HepG2 (cell line): ENCODE results near the gene TEAD1. TPM values are rescaled to one million over a fixed set of nuclear protein-coding genes. Genes with fewer than 3 reads are reported as not detected.
A peak's percentile ranks its signal among the peaks of the same experiment; 100 is the strongest.

Source experiments
- ATF1 ChIP-seq: IDR thresholded peaks from 2 replicates; pipeline ENCODE4 v1.6.1; 2016; ENCODE audit warnings: mild to moderate bottlenecking, control low read depth
- ELK4 ChIP-seq: sonication (generic); formaldehyde crosslinking; IDR thresholded peaks from 2 replicates; pipeline ENCODE4 v1.9.0; 2021; ENCODE audit warnings: missing genetic modification reagents, borderline replicate concordance
- EP300 ChIP-seq, 3 experiments: sonication (generic) in 1 of 3; formaldehyde crosslinking in 1 of 3; IDR thresholded peaks; 2 replicates each; pipeline versions ENCODE4 v1.5.1 to v1.6.1; 2011 to 2020; ENCODE audit warnings: low read depth in 2 of 3, low read length in 2 of 3, borderline replicate concordance in 1 of 3, improper control_type of control experiment in 1 of 3, mild to moderate bottlenecking in 1 of 3, missing genetic modification reagents in 1 of 3, moderate library complexity in 1 of 3
- HOXD1 ChIP-seq: sonication (generic); formaldehyde crosslinking; IDR thresholded peaks from 2 replicates; pipeline ENCODE4 v1.5.0; 2020; ENCODE audit warnings: missing genetic modification reagents
- KMT2A ChIP-seq: sonication (generic); formaldehyde crosslinking; IDR thresholded peaks from 2 replicates; pipeline ENCODE4 v1.4.0; 2020; ENCODE audit warnings: missing genetic modification reagents
- MBNL3 ChIP-seq: fragments of 250-450 bp; sonication (Bioruptor Pico); conservative IDR thresholded peaks from 2 replicates; pipeline ENCODE4 v1.8.0; 2022; ENCODE audit warnings: mild to moderate bottlenecking, inconsistent platforms
- MTERF4 ChIP-seq: sonication (generic); formaldehyde crosslinking; IDR thresholded peaks from 2 replicates; pipeline ENCODE4 v1.8.0; 2023; ENCODE audit warnings: mild to moderate bottlenecking, missing genetic modification reagents
- MXI1 ChIP-seq: IDR thresholded peaks from 3 replicates; pipeline ENCODE4 v1.6.1; 2012; ENCODE audit warnings: low read depth, low read length, inconsistent platforms, borderline replicate concordance
- NR1H2 ChIP-seq: sonication (generic); formaldehyde crosslinking; IDR thresholded peaks from 2 replicates; pipeline ENCODE4 v1.8.1; 2022; ENCODE audit warnings: low read depth, missing genetic modification reagents, borderline replicate concordance
- RBM22 ChIP-seq: fragments of 200-400 bp; formaldehyde crosslinking; optimal IDR thresholded peaks from 2 replicates; pipeline ENCODE3; 2017; ENCODE audit warnings: mild to moderate bottlenecking, low read length, moderate library complexity
- RERE ChIP-seq: IDR thresholded peaks from 2 replicates; pipeline ENCODE4 v1.6.1; 2016; ENCODE audit warnings: low read depth, missing genetic modification reagents, missing compliant biosample characterization
- SALL1 ChIP-seq: sonication (generic); formaldehyde crosslinking; IDR thresholded peaks from 2 replicates; pipeline ENCODE4 v1.8.0; 2022; ENCODE audit warnings: mild to moderate bottlenecking, missing genetic modification reagents
- SIN3B ChIP-seq: fragments of 150-350 bp; IDR thresholded peaks from 2 replicates; pipeline ENCODE4 v1.6.1; 2014; ENCODE audit warnings: low read length
- WIZ ChIP-seq: sonication (generic); formaldehyde crosslinking; IDR thresholded peaks from 2 replicates; pipeline ENCODE4 v1.5.1; 2020; ENCODE audit warnings: mild to moderate bottlenecking, missing genetic modification reagents
- ZNF354B ChIP-seq: sonication (generic); formaldehyde crosslinking; IDR thresholded peaks from 2 replicates; pipeline ENCODE4 v1.8.0; 2022; ENCODE audit warnings: mild to moderate bottlenecking, missing genetic modification reagents
- ZNF441 ChIP-seq: sonication (generic); formaldehyde crosslinking; IDR thresholded peaks from 2 replicates; pipeline ENCODE4 v1.7.0; 2021; ENCODE audit warnings: missing genetic modification reagents, borderline replicate concordance
- ZNF556 ChIP-seq: sonication (generic); formaldehyde crosslinking; IDR thresholded peaks from 2 replicates; pipeline ENCODE4 v1.4.0; 2020; ENCODE audit warnings: mild to moderate bottlenecking, missing genetic modification reagents, borderline replicate concordance
- ZNF577 ChIP-seq: sonication (generic); formaldehyde crosslinking; IDR thresholded peaks from 2 replicates; pipeline ENCODE4 v1.4.0; 2020; ENCODE audit warnings: mild to moderate bottlenecking, low read depth, missing genetic modification reagents, borderline replicate concordance
- ZNF644 ChIP-seq: IDR thresholded peaks from 2 replicates; pipeline ENCODE4 v1.6.1; 2016; ENCODE audit warnings: low read depth
- ZNF839 ChIP-seq: sonication (generic); formaldehyde crosslinking; IDR thresholded peaks from 2 replicates; pipeline ENCODE4 v1.4.0; 2020; ENCODE audit warnings: missing genetic modification reagents, mild to moderate bottlenecking, borderline replicate concordance
- ZNF850 ChIP-seq: sonication (generic); formaldehyde crosslinking; conservative IDR thresholded peaks from 2 replicates; pipeline ENCODE4 v1.9.0; 2021; ENCODE audit warnings: mild to moderate bottlenecking, missing genetic modification reagents
- ZNF878 ChIP-seq: sonication (generic); formaldehyde crosslinking; IDR thresholded peaks from 2 replicates; pipeline ENCODE4 v1.8.1; 2023; ENCODE audit warnings: mild to moderate bottlenecking, missing genetic modification reagents, moderate library complexity
- ZSCAN12 ChIP-seq: sonication (generic); formaldehyde crosslinking; IDR thresholded peaks from 2 replicates; pipeline ENCODE4 v1.9.0; 2021; ENCODE audit warnings: mild to moderate bottlenecking, missing genetic modification reagents
- polyA plus RNA-seq, 8 experiments: library from polyadenylated mRNA; depleted of rRNA in 3 of 8; stranded (reverse) in 7 of 8; unstranded in 1 of 8; fragments of >200 nt; fragmentation: Illumina TruSeq in 4 of 8; extraction: Trizol in 4 of 8; gene quantifications; 2 replicates each; pipeline versions ENCODE4 v1.2.1 to v1.2.3, GENCODE V29; 2011 to 2016; ENCODE audit warnings: low read depth in 4 of 8, missing spikeins in 1 of 8, mixed read lengths in 1 of 8; ENCODE audit not compliant: insufficient read depth in 1 of 8
- total RNA-seq, 5 experiments: library from RNA; depleted of rRNA; stranded (reverse); fragments of >200 nt; fragmentation: Illumina TruSeq; extraction: Trizol; gene quantifications; 2 replicates each; pipeline ENCODE4 v1.2.3, GENCODE V29; 2016; ENCODE audit warnings: low read depth in 1 of 5

Gene TEAD1
- total and polyA plus RNA-seq, 2 of the 13 experiments (the other 11 are each of a cell fraction or from before 2014, with no cell fraction given), result 20.1 to 30.5 TPM

- no peak for TF ChIP-seq ELK4 (CRISPR knock-in tag)
- no peak for TF ChIP-seq RBM22
- TF ChIP-seq EP300 (IDR thresholded peaks at IDR 0.05; ENCODE audit: low read depth in 2 of 2, low read length in 2 of 2), result no peak
- no peak for TF ChIP-seq EP300 (CRISPR knock-in tag; IDR thresholded peaks at IDR 0.05; ENCODE audit: borderline replicate concordance)
- no peak for TF ChIP-seq NR1H2
- TF ChIP-seq ZNF577 (CRISPR knock-in tag), result no peak
- no peak for TF ChIP-seq RERE
- TF ChIP-seq SIN3B, result no peak
- TF ChIP-seq KMT2A, result peak; percentile 78; the same call in 1 of the 2 replicates
- no peak for TF ChIP-seq MBNL3
- TF ChIP-seq ZNF441 (CRISPR knock-in tag), result peak; percentile 65; the same call in 1 of the 2 replicates
- TF ChIP-seq ZNF839 (CRISPR knock-in tag), result peak; percentile 32; the same call in 1 of the 2 replicates
- TF ChIP-seq ZNF354B, result no peak
- TF ChIP-seq MTERF4 (CRISPR knock-in tag), result 0 out of 2 replicates have a peak, but pooled peaks have one; percentile 65
- no peak; the same call in 1 of the 2 replicates for TF ChIP-seq ZNF556 (CRISPR knock-in tag)
- peak; percentile 48; the same call in 1 of the 3 replicates for TF ChIP-seq MXI1
- TF ChIP-seq ZNF850, result no peak
- TF ChIP-seq ZNF644 (CRISPR knock-in tag), result no peak
- TF ChIP-seq ZSCAN12 (CRISPR knock-in tag), result no peak
- TF ChIP-seq WIZ, result no peak
- 0 out of 2 replicates have a peak, but pooled peaks have one; percentile 11 for TF ChIP-seq ATF1 (CRISPR knock-in tag)
- TF ChIP-seq HOXD1 (CRISPR knock-in tag), result no peak
- peak; percentile 87 for TF ChIP-seq SALL1 (CRISPR knock-in tag)
- TF ChIP-seq ZNF878 (CRISPR knock-in tag), result no peak
Measured at GRCh38 chr11:12673924-12674570, at the start of gene TEAD1 (continued).
